PC-3 (cell line): ENCODE results near the gene LRRC10B.

Experiments
- CTCF ChIP-seq: fragments of 300-600 bp; sonication (generic); conservative IDR thresholded peaks from 2 replicates; pipeline ENCODE4 v1.5.1; 2017; ENCODE audit warnings: antibody characterized with exemption, low read depth, mild to moderate bottlenecking, low read length
- EZH2 ChIP-seq: fragments of 300-600 bp; sonication (generic); IDR thresholded peaks from one replicate; pipeline ENCODE4 v1.6.1; 2017; ENCODE audit warnings: antibody characterized with exemption, mild to moderate bottlenecking, low read length; ENCODE audit not compliant: unreplicated experiment

- TF ChIP-seq CTCF, result no peak
- TF ChIP-seq EZH2, result no peak
These were observed 17.7 kb downstream of the LRRC10B start for GRCh38 chr11:61526229-61526628.
